ENCODE measurements around the gene GNAI2. TPM values are rescaled to one million over a fixed set of nuclear protein-coding genes. Genes with fewer than 3 reads are reported as not detected.
"Not testable (repeated sequence)": the region's sequence is repeated elsewhere in the genome, so short reads cannot be mapped to it uniquely, and the experiment has no call there.

The GNAI2 gene
- polyA plus RNA-seq, 1 donor (not counting 4 experiments of a cell fraction or from before 2014, with no cell fraction given): 268 TPM

GRCh38 chr3:50242851-50243542 is 7.0 kb downstream of the GNAI2 start:
- Histone ChIP-seq H3K9me3 (ENCODE audit: control insufficient read depth, low read depth, low read length) (no peaks in the 10 kb centered on the region), H2AFZ (ENCODE audit: control insufficient read depth, low read length) (no peak overlapping the region), H3K4me3 (ENCODE audit: control insufficient read depth in 2 of 3, extremely low read depth in 1 of 3, insufficient read depth in 2 of 3, low read depth in 1 of 3, low read length in 3 of 3) (no peak overlapping the region), H3K9me1 (ENCODE audit: control insufficient read depth, extremely low read depth, insufficient read depth, low read length) (peaks cover 3% of the 10 kb centered on the region), H3K27ac (ENCODE audit: control insufficient read depth, insufficient read depth, low read length) (peak overlapping the region; percentile 62), H3K36me3 (ENCODE audit: control insufficient read depth in 2 of 2, extremely low read depth in 1 of 2, insufficient read depth in 2 of 2, low read length in 2 of 2) (peaks cover 20 to 28% of the 10 kb centered on the region in 2 experiments), H3K27me3 (ENCODE audit: control insufficient read depth, extremely low read depth, insufficient read depth, low read length) (no peaks in the 10 kb centered on the region), H4K20me1 (ENCODE audit: control insufficient read depth, extremely low read depth, insufficient read depth, low read length) (peaks cover 18% of the 10 kb centered on the region), H3K4me2 (ENCODE audit: control insufficient read depth, extremely low read depth, insufficient read depth, low read depth, low read length) (no peak overlapping the region), H3K79me2 (ENCODE audit: control insufficient read depth, insufficient read depth, low read length) (peaks cover 85% of the 10 kb centered on the region), H3K9ac (ENCODE audit: control insufficient read depth, extremely low read depth, insufficient read depth, low read length) (peak overlapping the region; percentile 28), H3K4me1 (ENCODE audit: control insufficient read depth, extremely low read depth, insufficient read depth, low read length) (peaks cover 71% of the 10 kb centered on the region)
- TF ChIP-seq EZH2 (IDR thresholded peaks at IDR 0.05; ENCODE audit: low read length) (no peak), CTCF (optimal IDR thresholded peaks at IDR 0.05 in 1 of 3, IDR thresholded peaks at IDR 0.05 in 1 of 3, conservative IDR thresholded peaks at IDR 0.05 in 1 of 3; ENCODE audit: extremely low read depth in 1 of 3, insufficient read depth in 2 of 3, low read length in 3 of 3) (no peak)
- dilution Hi-C loops (cut with MboI; ENCODE audit: extremely low pct_ligation_motif_present, low sequenced_read_pairs): no loop called here
- FAIRE-seq (no peak), DNase-seq (ENCODE audit: low read depth, low spot score) (no peak)

- Histone ChIP-seq H4K20me1 (ENCODE audit: control insufficient read depth, extremely low read depth, insufficient read depth, low read length) (peaks cover 18% of the 10 kb centered on the region), H3K4me2 (ENCODE audit: control insufficient read depth, extremely low read depth, insufficient read depth, low read depth, low read length) (no peak overlapping the region), H3K27me3 (ENCODE audit: control insufficient read depth, extremely low read depth, insufficient read depth, low read length) (no peaks in the 10 kb centered on the region), H3K4me1 (ENCODE audit: control insufficient read depth, extremely low read depth, insufficient read depth, low read length) (peaks cover 71% of the 10 kb centered on the region), H3K9ac (ENCODE audit: control insufficient read depth, extremely low read depth, insufficient read depth, low read length) (peak overlapping the region; percentile 22), H3K79me2 (ENCODE audit: control insufficient read depth, insufficient read depth, low read length) (peaks cover 85% of the 10 kb centered on the region), H3K4me3 (ENCODE audit: control insufficient read depth in 2 of 3, extremely low read depth in 1 of 3, insufficient read depth in 2 of 3, low read depth in 1 of 3, low read length in 3 of 3) (no peak overlapping the region), H3K9me1 (ENCODE audit: control insufficient read depth, extremely low read depth, insufficient read depth, low read length) (peaks cover 3% of the 10 kb centered on the region), H3K36me3 (ENCODE audit: control insufficient read depth in 2 of 2, extremely low read depth in 1 of 2, insufficient read depth in 2 of 2, low read length in 2 of 2) (peaks cover 20 to 28% of the 10 kb centered on the region in 2 experiments), H3K9me3 (ENCODE audit: control insufficient read depth, low read depth, low read length) (no peaks in the 10 kb centered on the region), H2AFZ (ENCODE audit: control insufficient read depth, low read length) (no peak overlapping the region), H3K27ac (ENCODE audit: control insufficient read depth, insufficient read depth, low read length) (peak overlapping the region; percentile 62)
- FAIRE-seq (no peak), DNase-seq (ENCODE audit: low read depth, low spot score) (no peak)
- dilution Hi-C loops (cut with MboI; ENCODE audit: extremely low pct_ligation_motif_present, low sequenced_read_pairs): no loop called here
- TF ChIP-seq EZH2 (IDR thresholded peaks at IDR 0.05; ENCODE audit: low read length) (no peak), CTCF (optimal IDR thresholded peaks at IDR 0.05 in 1 of 3, IDR thresholded peaks at IDR 0.05 in 1 of 3, conservative IDR thresholded peaks at IDR 0.05 in 1 of 3; ENCODE audit: extremely low read depth in 1 of 3, insufficient read depth in 2 of 3, low read length in 3 of 3) (no peak)
Observed at GRCh38 chr3:50243543-50243895, 7.5 kb downstream of the GNAI2 start.

- Histone ChIP-seq H3K79me2 (ENCODE audit: control insufficient read depth, insufficient read depth, low read length) (peaks cover 85% of the 10 kb centered on the region), H3K9ac (ENCODE audit: control insufficient read depth, extremely low read depth, insufficient read depth, low read length) (peak overlapping the region; percentile 3), H4K20me1 (ENCODE audit: control insufficient read depth, extremely low read depth, insufficient read depth, low read length) (peaks cover 17% of the 10 kb centered on the region), H3K27ac (ENCODE audit: control insufficient read depth, insufficient read depth, low read length) (peak overlapping the region; percentile 86), H3K4me1 (ENCODE audit: control insufficient read depth, extremely low read depth, insufficient read depth, low read length) (peaks cover 71% of the 10 kb centered on the region), H3K36me3 (ENCODE audit: control insufficient read depth in 2 of 2, extremely low read depth in 1 of 2, insufficient read depth in 2 of 2, low read length in 2 of 2) (peaks cover 16 to 19% of the 10 kb centered on the region in 2 experiments)
- H3K4me2 ChIP-seq (ENCODE audit: control insufficient read depth, extremely low read depth, insufficient read depth, low read depth, low read length); FAIRE-seq; H2AFZ ChIP-seq (ENCODE audit: control insufficient read depth, low read length); dilution Hi-C loops (cut with MboI; ENCODE audit: extremely low pct_ligation_motif_present, low sequenced_read_pairs); H3K27me3 ChIP-seq (ENCODE audit: control insufficient read depth, extremely low read depth, insufficient read depth, low read length); H3K4me3 ChIP-seq (ENCODE audit: control insufficient read depth in 2 of 3, extremely low read depth in 1 of 3, insufficient read depth in 2 of 3, low read depth in 1 of 3, low read length in 3 of 3); H3K9me3 ChIP-seq (ENCODE audit: control insufficient read depth, low read depth, low read length); H3K9me1 ChIP-seq (ENCODE audit: control insufficient read depth, extremely low read depth, insufficient read depth, low read length); DNase-seq (ENCODE audit: low read depth, low spot score): not testable (repeated sequence)
Observed at GRCh38 chr3:50244813-50245212, 8.8 kb downstream of the GNAI2 start.
